Upper lobe of left lung (tissue), 6 donors: ENCODE data around the gene MBP. TPM values are rescaled to one million over a fixed set of nuclear protein-coding genes. Genes with fewer than 3 reads are reported as not detected.
"Not testable (repeated sequence)": the region's sequence is repeated elsewhere in the genome, so short reads cannot be mapped to it uniquely, and the experiment has no call there.

Source experiments
- ATAC-seq, 2 donors: fragments of 200-7000 bp; cut with Tn5 transposase; one replicate each; pipeline ENCODE4 v1.9.1; 2022; ENCODE audit warnings: mild to moderate bottlenecking in 2 of 2, moderate library complexity in 2 of 2; ENCODE audit not compliant: low FRiP score in 2 of 2
- DNase-seq, 2 donors: peaks; one replicate each; pipeline ENCODE4 v3.0.0-alpha.2; 2019 to 2020
- H3K27ac ChIP-seq, 4 donors: fragments of 200-600 bp; sonication (generic); one replicate each; pipeline ENCODE4 v1.5.1; 2016 to 2019
- H3K27me3 ChIP-seq, 4 donors: fragments of 200-600 bp; sonication (generic); one replicate each; pipeline ENCODE4 v1.5.1; 2017 to 2019
- H3K36me3 ChIP-seq, 4 donors: fragments of 200-600 bp; sonication (generic); one replicate each; pipeline ENCODE4 v1.5.1; 2016 to 2019
- H3K4me1 ChIP-seq, 4 donors: fragments of 200-600 bp; sonication (generic); one replicate each; pipeline ENCODE4 v1.5.1; 2018 to 2019
- H3K4me3 ChIP-seq, 4 donors: fragments of 200-600 bp; sonication (generic); one replicate each; pipeline ENCODE4 v1.5.1; 2017 to 2019; ENCODE audit warnings: mild to moderate bottlenecking in 2 of 4, moderate library complexity in 1 of 4
- H3K9me3 ChIP-seq, 4 donors: fragments of 200-600 bp; sonication (generic); one replicate each; pipeline ENCODE4 v1.5.1; 2018 to 2019
- EP300 ChIP-seq, 4 donors: sonication (generic); formaldehyde crosslinking; IDR thresholded peaks; one replicate each; pipeline ENCODE4 v1.5.1; 2017; ENCODE audit warnings: antibody characterized with exemption in 4 of 4, control low read depth in 2 of 4
- POLR2A ChIP-seq, 4 donors: fragments of 450-650 bp; IDR thresholded peaks; one replicate each; pipeline ENCODE4 v1.5.1; 2016 to 2017; ENCODE audit warnings: antibody characterized with exemption in 4 of 4, mild to moderate bottlenecking in 2 of 4
- POLR2AphosphoS5 ChIP-seq, 2 donors: sonication (generic); formaldehyde crosslinking; IDR thresholded peaks; one replicate each; pipeline ENCODE4 v1.5.1; 2017; ENCODE audit warnings: antibody characterized with exemption in 2 of 2
- WGBS, 2 donors: methylation state at CpG; one replicate each; pipeline ENCODE4 v1.1.5; 2017 to 2018; 5-methylcytosine and 5-hydroxymethylcytosine counted together
- total RNA-seq, 6 donors: library from RNA; depleted of rRNA in 4 of 6; stranded (reverse); fragments of >200 nt in 4 of 6; gene quantifications; one replicate each; pipeline versions ENCODE4 v1.1.0 to v1.2.1, GENCODE V29; 2016 to 2021
- TF ChIP-seq, protein P1 (sequence below), 6 experiments: fragments of 450-650 bp in 4 of 6; fragments of 200-600 bp in 2 of 6; sonication (generic) in 2 of 6; IDR thresholded peaks; one replicate each; pipeline ENCODE4 v1.5.1; 2016 to 2019; ENCODE audit warnings: antibody characterized with exemption in 6 of 6
- donor health status: DM: no; HTN: no; CAD: no; lungs with moderate emphysema.
- donor health status: DM: no; HTN: yes; CAD: no; lungs with severe emphysema.

MBP gene
- total RNA-seq, 6 donors from 2014 or later, result 55.5 to 87.6 (median 68.8) TPM

DNA sequence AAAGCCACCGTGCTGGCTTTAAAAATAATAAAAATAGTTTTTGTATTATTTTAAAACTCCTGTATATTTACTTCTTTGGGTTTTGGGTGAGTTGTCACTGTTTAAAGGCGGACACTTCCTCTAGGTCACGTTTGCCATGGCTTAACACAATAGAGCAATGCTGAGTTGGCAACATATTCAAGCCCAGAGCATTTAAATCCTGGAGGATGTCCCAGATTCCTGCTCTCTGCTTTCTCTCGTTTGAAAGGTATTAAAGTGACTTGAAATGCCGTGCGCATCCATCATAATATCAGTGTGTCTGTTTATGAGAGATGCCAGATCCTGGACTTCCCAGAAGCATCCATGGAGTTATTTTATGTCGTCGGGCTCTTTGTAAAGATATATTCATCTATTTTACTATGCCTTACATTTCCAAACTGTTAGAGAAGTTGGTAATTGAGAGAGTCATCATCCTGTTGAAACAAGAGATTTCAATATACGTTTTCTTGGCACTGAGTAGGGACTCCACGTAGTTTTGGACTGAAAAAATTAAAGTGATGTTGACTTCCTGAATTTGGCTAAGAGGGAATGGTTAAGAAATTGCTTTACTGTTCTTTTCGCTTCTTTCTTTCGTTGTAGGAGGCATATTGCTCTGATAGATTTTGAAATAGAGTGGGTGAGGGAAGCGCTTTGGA is 159.6 kb downstream of the MBP start:
- Histone ChIP-seq H3K4me1 (peaks cover 0 to 7% (median 0%) of the 10 kb centered on the region in 4 donors), H3K27me3 (no peaks in the 10 kb centered on the region), H3K27ac (no peak overlapping the region), H3K4me3 (no peak overlapping the region), H3K9me3 (no peaks in the 10 kb centered on the region), H3K36me3 (peaks cover 0 to 7% (median 2%) of the 10 kb centered on the region in 4 donors)
- ATAC-seq (no peak), DNase-seq (no peak)
- TF ChIP-seq POLR2A (IDR thresholded peaks at IDR 0.05), result no peak
- no peak for TF ChIP-seq POLR2AphosphoS5 (IDR thresholded peaks at IDR 0.05)
- TF ChIP-seq EP300 (IDR thresholded peaks at IDR 0.05), result no peak
- TF ChIP-seq, protein P1, sequence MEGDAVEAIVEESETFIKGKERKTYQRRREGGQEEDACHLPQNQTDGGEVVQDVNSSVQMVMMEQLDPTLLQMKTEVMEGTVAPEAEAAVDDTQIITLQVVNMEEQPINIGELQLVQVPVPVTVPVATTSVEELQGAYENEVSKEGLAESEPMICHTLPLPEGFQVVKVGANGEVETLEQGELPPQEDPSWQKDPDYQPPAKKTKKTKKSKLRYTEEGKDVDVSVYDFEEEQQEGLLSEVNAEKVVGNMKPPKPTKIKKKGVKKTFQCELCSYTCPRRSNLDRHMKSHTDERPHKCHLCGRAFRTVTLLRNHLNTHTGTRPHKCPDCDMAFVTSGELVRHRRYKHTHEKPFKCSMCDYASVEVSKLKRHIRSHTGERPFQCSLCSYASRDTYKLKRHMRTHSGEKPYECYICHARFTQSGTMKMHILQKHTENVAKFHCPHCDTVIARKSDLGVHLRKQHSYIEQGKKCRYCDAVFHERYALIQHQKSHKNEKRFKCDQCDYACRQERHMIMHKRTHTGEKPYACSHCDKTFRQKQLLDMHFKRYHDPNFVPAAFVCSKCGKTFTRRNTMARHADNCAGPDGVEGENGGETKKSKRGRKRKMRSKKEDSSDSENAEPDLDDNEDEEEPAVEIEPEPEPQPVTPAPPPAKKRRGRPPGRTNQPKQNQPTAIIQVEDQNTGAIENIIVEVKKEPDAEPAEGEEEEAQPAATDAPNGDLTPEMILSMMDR (IDR thresholded peaks at IDR 0.05), result no peak
- WGBS, 2 donors, result 70 to 72% methylated on average over 13 of the region's 13 CpGs

DNA sequence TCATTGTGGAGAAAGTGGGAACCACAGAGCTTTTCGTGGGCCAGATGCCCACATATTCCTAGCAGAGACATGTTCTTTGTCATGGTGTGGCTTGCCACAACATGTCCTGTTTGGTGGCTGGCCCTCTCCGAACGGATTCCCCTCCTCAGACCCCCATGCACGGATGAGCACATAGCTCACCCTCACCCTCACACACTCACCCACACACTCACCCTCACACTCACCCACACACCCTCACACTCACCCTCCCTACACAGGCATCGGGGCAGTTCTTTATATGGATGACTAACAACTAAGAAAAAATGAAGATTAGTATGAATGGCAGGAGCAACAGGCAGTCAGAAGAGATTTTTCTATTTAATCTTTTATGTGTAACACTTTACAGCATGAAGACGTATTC is 160.3 kb downstream of the MBP start:
- no peak overlapping the region for H3K4me3 ChIP-seq
- WGBS, 2 donors, result 84 to 88% methylated on average over 6 of the region's 6 CpGs
- ATAC-seq (no peak), DNase-seq (no peak)
- no peak overlapping the region for H3K27ac ChIP-seq
- no peaks in the 10 kb centered on the region for H3K27me3 ChIP-seq
- H3K36me3 ChIP-seq, result peaks cover 0 to 7% (median 2%) of the 10 kb centered on the region in 4 donors
- peaks cover 0 to 7% (median 0%) of the 10 kb centered on the region in 4 donors for H3K4me1 ChIP-seq
- TF ChIP-seq, protein P1 (IDR thresholded peaks at IDR 0.05), result no peak
- TF ChIP-seq POLR2AphosphoS5 (IDR thresholded peaks at IDR 0.05), result no peak
- TF ChIP-seq POLR2A (IDR thresholded peaks at IDR 0.05), result no peak
- no peak for TF ChIP-seq EP300 (IDR thresholded peaks at IDR 0.05)
- H3K9me3 ChIP-seq, result no peaks in the 10 kb centered on the region

DNA sequence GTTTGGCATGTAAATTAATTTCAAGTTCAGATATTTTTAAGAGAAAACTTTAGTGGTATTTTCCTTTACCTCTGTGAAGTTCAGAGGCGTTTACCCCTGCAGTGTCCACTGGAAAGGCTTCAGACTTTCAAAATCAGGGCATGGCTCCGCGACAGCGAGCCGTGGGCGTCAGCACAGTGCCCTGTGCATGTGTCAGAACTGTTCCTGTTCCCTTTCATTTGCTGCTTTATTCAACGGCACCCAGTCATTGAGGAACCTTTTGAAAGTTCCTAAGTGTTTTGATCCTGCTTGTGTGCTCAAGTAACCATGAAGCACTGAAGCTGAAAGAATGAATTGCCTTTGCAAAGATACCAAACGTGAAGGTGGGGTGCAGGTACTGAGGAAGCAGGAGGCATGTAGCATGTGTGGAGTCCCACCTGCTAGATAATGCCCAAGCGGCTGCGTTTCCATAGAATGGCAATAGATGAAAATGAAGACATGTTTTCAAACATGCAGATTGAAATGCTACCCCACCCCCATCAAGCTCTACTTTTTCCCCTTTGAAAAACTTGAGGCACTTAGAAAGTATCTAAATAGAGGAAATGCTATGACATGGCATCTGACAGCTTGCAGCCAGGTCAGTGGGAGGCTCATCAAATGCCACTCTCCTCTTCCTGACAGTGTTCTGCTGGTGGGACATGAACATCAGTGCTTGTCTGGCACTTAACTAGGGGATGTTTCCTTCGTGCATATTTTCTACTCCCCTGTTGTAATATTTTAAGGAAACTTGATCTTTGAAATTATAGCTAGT is 161.6 kb downstream of the MBP start:
- no peak overlapping the region for H3K27ac ChIP-seq
- H3K36me3 ChIP-seq, result peaks cover 0 to 7% (median 2%) of the 10 kb centered on the region in 4 donors
- TF ChIP-seq EP300 (IDR thresholded peaks at IDR 0.05) (no peak), POLR2AphosphoS5 (IDR thresholded peaks at IDR 0.05) (no peak), POLR2A (IDR thresholded peaks at IDR 0.05) (no peak)
- TF ChIP-seq, protein P1 (IDR thresholded peaks at IDR 0.05), result no peak
- DNase-seq (peak in 1 of 2 donors; percentile 76), ATAC-seq (peak; percentile 49 to 65)
- no peaks in the 10 kb centered on the region for H3K9me3 ChIP-seq
- peaks cover 0 to 7% (median 0%) of the 10 kb centered on the region in 4 donors for H3K4me1 ChIP-seq
- WGBS, 2 donors, result 66 to 79% methylated on average over 11 of the region's 11 CpGs
- no peaks in the 10 kb centered on the region for H3K27me3 ChIP-seq
- H3K4me3 ChIP-seq, result no peak overlapping the region

DNA sequence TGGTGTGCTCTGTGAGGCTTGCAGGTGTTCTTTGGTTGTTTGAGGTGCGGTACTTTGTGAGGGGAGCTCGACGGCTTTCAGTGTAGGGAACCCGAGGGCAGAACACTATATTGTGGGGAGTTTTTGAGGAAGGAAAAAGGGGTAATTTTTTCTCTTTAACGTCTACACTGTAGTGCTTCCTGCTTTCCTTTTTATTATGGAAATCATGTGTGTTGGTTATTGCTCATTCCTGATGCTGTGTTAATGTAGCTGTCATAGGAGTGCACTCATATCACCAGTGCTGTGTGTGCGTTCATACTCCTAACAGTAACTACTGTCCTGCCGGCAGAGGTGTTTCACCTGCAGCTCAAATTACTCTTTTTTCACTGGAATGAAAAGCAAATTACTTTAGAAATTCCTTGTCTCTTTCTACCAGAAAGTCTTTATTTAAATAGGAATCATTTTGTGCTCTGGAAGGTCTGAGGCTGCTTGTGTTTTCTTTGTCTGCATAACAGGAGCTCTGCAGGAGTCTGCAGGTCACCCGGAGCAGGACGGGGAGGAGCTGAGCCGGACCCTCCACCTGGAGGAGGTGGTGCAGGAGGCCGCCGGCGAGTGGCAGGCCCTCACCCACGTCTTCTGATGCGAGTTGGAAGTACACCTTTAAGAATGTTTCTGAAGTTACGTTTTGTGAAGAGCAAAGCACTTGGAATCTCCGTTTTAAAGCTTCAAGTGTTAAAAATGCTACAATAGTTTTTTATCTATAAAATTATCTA is 164.7 kb downstream of the MBP start:
- no peak for TF ChIP-seq POLR2A (IDR thresholded peaks at IDR 0.05)
- TF ChIP-seq, protein P1 (IDR thresholded peaks at IDR 0.05), result no peak
- TF ChIP-seq EP300 (IDR thresholded peaks at IDR 0.05), result no peak
- TF ChIP-seq POLR2AphosphoS5 (IDR thresholded peaks at IDR 0.05), result no peak
- H3K27me3 ChIP-seq, result no peaks in the 10 kb centered on the region
- H3K36me3 ChIP-seq, result peaks cover 0 to 7% (median 2%) of the 10 kb centered on the region in 4 donors
- no peak for ATAC-seq
- no peak overlapping the region for H3K4me3 ChIP-seq
- H3K4me1 ChIP-seq, result peaks cover 0 to 7% (median 0%) of the 10 kb centered on the region in 4 donors
- WGBS, 2 donors, result 62 to 63% methylated on average over 17 of the region's 17 CpGs
- no peak overlapping the region for H3K27ac ChIP-seq
- no peaks in the 10 kb centered on the region for H3K9me3 ChIP-seq
- DNase-seq, result peak in 1 of 2 donors; percentile 52

DNA sequence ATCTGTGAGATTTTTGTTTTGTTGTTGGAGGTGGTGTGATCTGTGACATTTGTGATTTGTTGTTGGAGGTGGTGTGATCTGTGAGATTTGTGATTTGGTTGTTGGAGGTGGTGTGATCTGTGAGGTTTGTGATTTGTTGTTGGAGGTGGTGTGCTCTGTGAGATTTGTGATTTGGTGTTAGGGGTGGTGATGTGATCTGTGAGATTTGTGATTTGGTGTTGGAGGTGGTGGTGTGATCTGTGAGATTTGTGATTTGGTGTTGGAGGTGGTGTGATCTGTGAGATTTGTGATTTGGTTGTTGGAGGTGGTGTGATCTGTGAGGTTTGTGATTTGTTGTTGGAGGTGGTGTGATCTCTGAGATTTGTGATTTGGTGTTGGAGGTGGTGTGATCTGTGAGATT is 165.3 kb downstream of the MBP start:
- not testable (repeated sequence) for DNase-seq, ATAC-seq, H3K9me3 ChIP-seq, H3K27ac ChIP-seq, H3K4me1 ChIP-seq, H3K36me3 ChIP-seq, H3K27me3 ChIP-seq, H3K4me3 ChIP-seq

DNA sequence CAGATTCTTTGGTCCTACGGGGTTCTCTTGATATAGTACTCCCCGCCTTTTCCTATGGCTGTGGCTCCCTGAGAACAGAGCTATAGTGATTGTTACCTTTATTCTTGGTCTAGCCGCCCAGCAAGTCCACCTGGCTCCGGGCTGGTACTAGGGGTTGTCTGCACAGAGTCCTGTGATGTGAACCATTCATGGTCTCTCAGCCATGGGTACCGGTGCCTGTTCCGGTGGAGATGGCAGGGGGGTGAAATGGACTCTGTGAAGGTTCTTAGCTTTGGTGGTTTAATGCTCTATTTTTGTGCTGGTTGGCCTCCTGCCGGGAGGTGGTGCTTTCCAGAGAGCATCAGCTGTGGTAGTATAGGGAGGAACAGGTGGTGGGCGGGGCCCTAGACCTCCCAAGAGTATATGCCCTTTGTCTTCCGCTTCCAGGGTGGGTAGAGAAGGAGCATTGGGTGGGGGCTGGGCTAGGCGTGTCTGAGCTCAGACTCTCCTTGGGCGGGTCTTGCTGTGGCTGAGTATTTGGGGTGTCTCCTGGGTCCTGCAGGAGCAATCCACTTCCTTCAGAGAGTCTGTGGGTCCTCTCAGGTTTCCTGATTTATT is 166.9 kb downstream of the MBP start:
- H3K36me3 ChIP-seq, result peaks cover 0 to 22% (median 7%) of the 10 kb centered on the region in 4 donors
- H3K9me3 ChIP-seq, ATAC-seq, H3K27ac ChIP-seq, H3K27me3 ChIP-seq, H3K4me1 ChIP-seq, DNase-seq, H3K4me3 ChIP-seq: not testable (repeated sequence)
- WGBS, 2 donors, result 91 to 94% methylated on average over 9 to 11 of the region's 11 CpGs
